T follicular helper cell (primary cell): ENCODE data around the gene SMC6.

Experiments used
- DNase-seq: peaks from one replicate; pipeline ENCODE4 v3.0.0-alpha.2; 2020; ENCODE audit warnings: low read depth

The SMC6 gene

DNA sequence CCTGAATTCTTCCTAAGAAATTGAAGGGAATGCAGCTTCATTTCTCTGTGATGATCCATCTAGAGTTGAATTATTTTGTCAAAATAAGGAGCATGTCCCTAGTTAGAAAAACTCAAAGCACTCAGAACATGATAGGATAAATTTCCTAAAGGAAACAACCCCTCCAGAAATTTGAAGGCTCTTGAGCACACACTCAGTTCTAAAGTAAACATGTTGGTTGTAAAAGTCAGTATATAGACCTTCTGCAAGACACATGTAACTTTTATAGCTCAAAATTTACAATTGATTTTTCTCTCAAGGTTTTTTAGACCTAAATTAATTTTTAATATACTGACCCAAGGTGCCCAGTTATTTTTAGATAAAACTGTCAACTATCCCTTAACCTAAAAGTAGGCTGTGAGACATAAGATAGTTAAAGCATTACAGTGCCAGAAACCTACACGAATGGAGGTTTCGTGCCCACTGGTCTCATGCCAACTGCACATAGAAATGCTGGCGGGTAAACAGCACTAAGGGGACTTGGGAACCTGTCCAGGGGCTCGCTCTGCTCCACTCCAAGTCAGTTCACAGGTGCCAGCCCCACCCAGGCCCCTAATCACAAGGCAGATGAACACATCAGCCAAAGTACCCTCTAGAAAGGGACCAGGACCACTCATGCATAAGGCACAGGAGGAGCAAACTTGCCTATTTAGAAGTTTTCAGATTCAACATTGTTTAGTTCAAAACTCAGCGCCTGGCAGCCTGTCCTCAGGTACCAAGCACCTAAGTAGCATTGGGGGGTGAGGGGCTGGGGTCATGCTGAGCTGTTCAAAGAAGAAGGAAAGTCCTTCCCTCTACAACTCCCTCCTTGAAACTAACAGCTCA is 106.5 kb downstream of the SMC6 start:
- no peak for DNase-seq

DNA sequence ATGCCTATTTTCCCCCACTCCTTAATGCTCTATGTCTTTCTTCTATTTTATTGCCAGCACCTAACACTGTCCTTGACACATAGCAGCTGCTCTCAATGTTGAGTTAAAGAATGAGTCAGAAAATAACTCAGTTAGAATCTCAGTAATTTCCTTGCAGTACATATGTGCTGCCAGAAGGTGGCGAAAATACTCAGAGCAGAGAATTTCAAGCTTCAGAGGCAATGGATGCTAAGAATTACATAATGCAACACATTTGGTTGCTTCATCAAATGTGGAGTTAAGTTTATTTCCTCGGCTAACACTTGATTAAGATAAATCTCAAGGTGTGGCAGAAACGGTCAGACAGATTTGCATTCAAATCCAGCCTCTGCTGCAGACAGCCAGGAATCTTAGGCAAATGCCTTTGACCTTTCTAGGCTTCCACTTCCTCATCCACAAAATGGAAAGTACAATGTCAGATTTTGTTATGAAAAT is 107.5 kb downstream of the SMC6 start:
- no peak for DNase-seq

DNA sequence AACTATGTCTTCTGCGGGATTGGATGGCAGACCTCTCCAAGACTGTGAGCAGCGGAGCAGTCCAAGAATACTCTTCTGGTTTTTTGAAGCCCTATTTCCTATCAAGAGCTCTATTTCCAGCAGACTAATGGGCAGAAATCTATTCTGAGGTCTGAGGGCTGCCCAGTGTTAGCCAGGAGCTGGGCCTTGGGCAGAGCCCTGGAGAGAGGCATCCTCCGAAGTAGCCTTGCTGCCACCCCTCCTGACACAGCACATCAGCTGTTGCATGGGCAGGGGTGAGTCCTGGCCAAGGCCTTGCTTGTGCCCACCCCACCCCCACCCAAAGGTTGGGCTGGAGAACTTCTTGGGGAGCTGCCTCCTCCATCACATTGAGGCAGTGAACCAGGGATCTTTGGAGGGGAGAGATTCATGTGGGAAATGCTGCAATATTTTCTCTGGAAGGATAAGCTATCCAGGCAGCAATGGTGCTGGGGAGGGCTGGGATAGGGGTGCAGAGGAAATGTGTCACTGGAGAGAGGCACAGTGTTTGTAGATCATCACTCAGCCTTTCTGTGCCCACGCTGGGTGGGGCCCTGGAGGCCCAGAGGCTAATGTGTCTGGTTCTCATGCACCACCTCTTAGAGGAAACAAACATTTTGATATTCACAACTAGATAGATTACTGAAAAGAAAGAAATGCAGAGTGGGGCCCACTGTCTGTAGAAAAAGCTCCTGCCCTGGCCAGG is 108.5 kb downstream of the SMC6 start:
- no peak for DNase-seq

GRCh38 chr2:17643031-17643615 is 110.5 kb downstream of the SMC6 start:
- no peak for DNase-seq

GRCh38 chr2:17640406-17640805 is 113.2 kb downstream of the SMC6 start:
- DNase-seq, result no peak

DNA sequence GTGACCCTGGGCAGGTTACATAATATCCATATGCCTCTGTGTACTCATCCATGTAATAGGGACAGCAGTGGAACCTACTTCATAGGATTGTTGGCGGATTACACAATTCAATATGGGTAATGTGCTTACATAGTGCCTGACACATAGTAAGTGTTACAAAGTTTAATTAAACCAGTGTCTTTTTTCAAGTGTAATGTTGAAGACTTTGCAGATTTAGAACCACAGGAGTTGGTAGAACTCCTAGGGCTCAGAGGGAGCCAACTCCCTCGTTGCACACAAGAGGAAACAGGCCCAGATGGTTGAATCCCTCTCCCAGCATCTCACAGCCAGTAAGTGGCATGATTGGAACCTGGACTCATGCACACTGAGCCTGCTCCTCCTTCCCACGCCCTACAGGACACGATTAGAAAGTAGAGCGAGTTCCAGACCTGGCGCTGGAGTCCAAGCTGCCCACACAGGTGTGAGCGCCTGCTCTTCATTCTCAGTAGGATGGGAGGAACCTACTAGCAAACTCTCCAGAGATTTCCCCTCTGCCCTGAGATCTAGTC is 115.3 kb downstream of the SMC6 start:
- DNase-seq, result no peak

- no peak for DNase-seq
Measured at GRCh38 chr2:17637131-17637906, 116.3 kb downstream of the SMC6 start.

DNA sequence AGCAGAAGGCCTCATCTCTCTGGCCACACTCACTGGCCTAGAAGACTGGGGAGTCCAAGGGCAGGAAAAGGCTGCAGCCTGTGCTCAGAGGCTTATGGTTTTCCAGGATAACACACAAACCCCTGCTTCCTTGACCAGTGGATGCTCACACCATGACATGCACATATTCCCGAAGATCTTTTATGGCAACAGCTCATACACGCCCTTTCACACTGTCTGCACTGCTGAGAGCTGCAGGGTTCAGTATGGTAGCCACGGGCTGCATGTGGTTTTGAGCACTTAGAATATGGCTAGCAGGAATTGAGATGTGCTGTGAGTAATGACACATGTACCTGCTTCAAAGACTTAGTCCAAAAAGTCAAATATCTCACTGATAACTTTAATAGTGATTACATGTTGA is 117.4 kb downstream of the SMC6 start:
- DNase-seq, result no peak

GRCh38 chr2:17634997-17635396 is 118.6 kb downstream of the SMC6 start:
- no peak for DNase-seq

DNA sequence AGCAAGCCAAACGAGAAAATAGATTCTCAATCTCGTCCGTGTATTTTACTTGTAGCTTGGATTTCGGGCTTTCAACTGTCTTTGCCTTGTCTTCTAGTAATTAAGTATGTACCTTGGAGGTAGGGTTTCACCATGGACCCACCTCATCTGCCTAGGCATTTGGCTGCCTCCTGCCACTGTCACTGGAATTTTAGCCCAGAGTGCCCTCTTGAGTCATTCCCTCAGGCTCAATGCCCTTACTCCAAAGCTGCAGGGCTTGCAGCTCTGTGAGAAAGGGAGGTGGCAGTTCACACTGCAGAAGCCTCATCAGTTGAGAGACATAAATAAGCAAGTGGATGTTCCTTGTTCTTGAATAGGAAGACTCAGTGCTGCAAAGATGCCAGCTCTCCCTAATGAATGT is 123.5 kb downstream of the SMC6 start:
- DNase-seq, result no peak

DNA sequence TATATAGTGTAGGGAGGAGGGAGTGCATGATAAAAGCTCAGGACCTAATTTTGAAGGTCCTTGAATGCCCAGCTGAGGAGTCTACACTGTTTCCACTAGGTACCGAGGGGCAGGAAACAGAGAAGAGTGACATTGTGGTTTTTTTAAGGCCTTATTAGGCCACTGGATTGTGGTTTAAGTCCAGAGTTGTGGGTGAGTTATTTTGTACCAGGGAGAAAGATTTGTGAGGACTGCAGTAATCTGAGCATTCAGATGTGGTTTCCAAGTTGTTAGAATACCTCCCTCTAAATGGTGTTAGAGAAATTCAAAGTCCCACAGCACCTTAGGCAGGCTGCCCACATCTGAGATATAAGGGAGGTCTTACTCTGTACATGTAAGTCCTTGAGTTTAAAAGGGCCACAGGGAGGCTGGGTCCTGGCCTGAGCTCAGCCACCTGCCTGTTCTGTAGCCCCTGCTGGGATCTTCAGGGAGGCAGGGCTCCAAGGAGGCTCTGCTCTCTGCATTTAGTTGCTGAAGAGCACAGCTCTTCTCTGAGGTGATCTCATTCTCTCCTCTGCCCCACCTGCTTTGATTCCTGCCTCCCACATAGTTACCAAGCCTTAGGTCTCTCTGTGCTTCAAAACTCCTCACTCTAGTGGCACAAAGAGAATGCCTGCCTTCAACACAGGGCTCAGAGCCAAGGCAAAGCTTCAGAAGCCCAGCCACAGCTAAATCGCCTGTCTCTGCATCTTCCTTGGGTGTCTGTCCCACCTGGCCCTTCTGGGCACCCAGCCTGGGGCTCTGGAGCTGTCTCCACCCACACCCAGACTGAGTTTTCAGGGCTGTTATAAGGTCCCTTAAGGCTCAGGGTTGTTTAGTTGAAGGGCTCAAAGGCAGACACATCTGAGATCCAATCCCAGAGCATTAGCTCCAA is 125.0 kb downstream of the SMC6 start:
- DNase-seq, result no peak

- no peak for DNase-seq
Measured at GRCh38 chr2:17627434-17627833, 126.2 kb downstream of the SMC6 start.

GRCh38 chr2:17626986-17627385 is 126.6 kb downstream of the SMC6 start:
- DNase-seq, result no peak

GRCh38 chr2:17625446-17625845 is 128.2 kb downstream of the SMC6 start:
- no peak for DNase-seq

GRCh38 chr2:17621781-17622180 is 131.8 kb downstream of the SMC6 start:
- no peak for DNase-seq

DNA sequence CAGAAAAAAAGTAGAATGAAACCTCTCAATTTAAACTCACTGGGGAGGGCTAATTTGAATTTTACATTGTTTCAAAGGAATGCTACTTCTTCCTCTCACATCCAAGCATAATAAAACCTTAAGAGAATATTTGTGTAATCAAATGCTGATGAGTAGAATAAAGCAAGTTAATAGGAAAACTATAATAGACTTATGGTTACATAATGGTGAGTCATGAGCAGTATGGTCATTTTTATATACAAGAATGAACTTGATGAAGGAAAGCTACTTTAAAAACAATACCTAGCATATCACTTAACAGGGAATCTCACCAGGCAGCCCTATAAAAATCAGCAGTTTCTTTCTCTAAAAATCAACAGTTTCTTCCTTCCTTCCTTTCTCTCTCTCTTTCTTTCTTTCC is 132.8 kb downstream of the SMC6 start:
- no peak for DNase-seq

DNA sequence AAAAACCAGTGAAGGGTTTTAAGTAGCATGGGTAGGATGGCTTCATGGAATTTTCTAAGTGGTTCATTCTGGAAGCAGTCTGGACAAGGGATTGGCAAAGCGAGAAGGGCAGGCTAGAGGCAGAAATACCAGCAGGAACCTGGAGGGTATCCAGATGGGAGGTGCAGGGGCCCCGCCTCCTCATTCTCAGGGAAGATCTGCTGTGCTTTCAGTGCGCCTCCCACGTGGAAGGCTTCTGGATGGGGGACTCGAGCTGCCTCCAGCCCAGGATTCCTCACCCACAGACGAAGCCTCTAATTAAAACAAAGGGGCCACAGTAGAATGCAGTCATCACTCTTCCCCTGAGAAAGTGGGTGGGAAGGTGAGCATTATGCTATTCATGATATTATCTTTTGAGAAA is 133.3 kb downstream of the SMC6 start:
- DNase-seq, result no peak

- DNase-seq, result no peak
Measured at GRCh38 chr2:17617955-17618354, 135.7 kb downstream of the SMC6 start.

DNA sequence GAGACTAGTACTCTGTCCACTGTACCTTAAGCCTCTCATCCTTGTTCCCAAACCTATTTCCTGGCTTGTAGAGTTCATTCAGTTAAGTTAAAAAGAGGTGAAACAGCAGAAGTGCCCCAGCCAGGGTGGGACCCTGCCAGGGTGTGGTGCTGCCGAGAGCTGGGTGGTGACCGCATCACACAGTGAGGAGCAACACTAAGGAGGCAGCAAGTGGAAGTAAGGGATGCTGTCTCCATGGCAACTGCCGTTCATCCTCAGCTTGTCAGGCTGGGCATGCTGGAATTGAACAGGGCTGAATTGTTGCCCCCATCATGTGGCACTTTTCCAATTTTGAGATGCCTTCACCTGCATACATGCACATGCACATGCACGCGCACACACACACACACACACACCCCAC is 136.1 kb downstream of the SMC6 start:
- DNase-seq, result no peak

GRCh38 chr2:17616405-17616804 is 137.2 kb downstream of the SMC6 start:
- DNase-seq, result no peak
